Cardiac fibroblast (primary cell): ENCODE results near the gene FAM222B.

ENCODE experiments used
- DNase-seq, 2 donors: peaks; one replicate each; pipeline versions ENCODE4 v3.0.0 to v3.0.0-alpha.2; 2010; ENCODE audit warnings: low read depth in 2 of 2
- H3K4me3 ChIP-seq, 2 donors: replicated peaks in 1 of 2; 1 replicate in 1 of 2; 2 replicates in 1 of 2; pipeline ENCODE4 v1.5.1; 2011; ENCODE audit warnings: low read depth in 2 of 2, low read length in 2 of 2, mild to moderate bottlenecking in 2 of 2, moderate library complexity in 1 of 2
- CTCF ChIP-seq: IDR thresholded peaks from one replicate; pipeline ENCODE4 v1.5.1; 2011; ENCODE audit warnings: low read depth, mild to moderate bottlenecking, low read length, inconsistent platforms

FAM222B gene

GRCh38 chr17:28712705-28713415 lies 129.7 kb downstream of the FAM222B start:
- H3K4me3 ChIP-seq: no peak overlapping the region
- TF ChIP-seq CTCF: no peak
- no peak for DNase-seq

GRCh38 chr17:28712032-28712704 lies 130.4 kb downstream of the FAM222B start:
- H3K4me3 ChIP-seq: no peak overlapping the region
- peak in 1 of 2 donors; percentile 31 for DNase-seq

GRCh38 chr17:28711723-28712031 lies 130.9 kb downstream of the FAM222B start, which contains the start of gene PROCA1:
PROCA1 (minus strand) TSS chr17:28711888; CDS start chr17:28711660, 228 bp downstream.
- DNase-seq: no peak
- no peak for TF ChIP-seq CTCF
- peak within 1 kb of the TSS; percentile 44 to 60 for H3K4me3 ChIP-seq

More at GRCh38 chr17:28712032-28712704, 130.4 kb downstream of the FAM222B start:
- no peak for TF ChIP-seq CTCF

GRCh38 chr17:28710861-28711722 lies 131.5 kb downstream of the FAM222B start:
- peak; percentile 87 to 92 for DNase-seq
- no peak for TF ChIP-seq CTCF
- H3K4me3 ChIP-seq: peak overlapping the region; percentile 44 to 60

GRCh38 chr17:28707339-28707720 lies 135.3 kb downstream of the FAM222B start:
- no peak overlapping the region for H3K4me3 ChIP-seq
- no peak for TF ChIP-seq CTCF
- no peak for DNase-seq

GRCh38 chr17:28706471-28707338 lies 135.9 kb downstream of the FAM222B start:
- no peak for DNase-seq
- no peak overlapping the region for H3K4me3 ChIP-seq
- TF ChIP-seq CTCF: no peak
